MM.1S (cell line): Measurements from ENCODE around the gene SLC2A13.

Experiments
- EZH2 ChIP-seq: fragments of 300-600 bp; sonication (generic); optimal IDR thresholded peaks from 2 replicates; pipeline ENCODE3; 2017; ENCODE audit warnings: low read depth, mild to moderate bottlenecking, antibody characterized with exemption, low read length, mixed read lengths
- EZH2phosphoT487 ChIP-seq: fragments of 300-600 bp; sonication (generic); IDR thresholded peaks from 2 replicates; pipeline ENCODE4 v1.6.1; 2018; ENCODE audit warnings: antibody characterized with exemption, low read length
- TF ChIP-seq, protein P1 (sequence below): fragments of 300-600 bp; sonication (generic); IDR thresholded peaks from 2 replicates; pipeline ENCODE4 v1.5.1; 2016; ENCODE audit warnings: antibody characterized with exemption, low read length, mixed read lengths

DNA sequence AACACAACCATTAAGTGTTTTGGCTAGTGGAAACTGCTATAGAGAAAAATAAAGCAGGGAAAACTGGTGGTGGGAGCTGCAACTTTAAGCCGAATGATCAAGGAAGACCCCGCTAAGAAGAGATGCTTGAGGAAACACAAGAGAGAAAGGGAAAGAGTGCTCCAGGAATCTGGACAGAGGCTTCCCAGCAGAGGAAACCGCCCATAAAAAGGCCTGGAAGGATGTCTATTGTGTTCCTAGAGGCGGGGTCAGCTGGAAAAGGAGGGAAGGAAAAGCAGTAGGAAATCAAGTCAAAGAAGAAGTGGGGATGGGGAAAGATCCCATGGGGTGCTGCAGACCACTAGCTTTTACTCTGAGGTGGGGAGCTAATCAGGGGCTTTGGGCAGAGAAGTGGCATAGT is 12.4 kb downstream of the SLC2A13 start:
- TF ChIP-seq, protein P1, sequence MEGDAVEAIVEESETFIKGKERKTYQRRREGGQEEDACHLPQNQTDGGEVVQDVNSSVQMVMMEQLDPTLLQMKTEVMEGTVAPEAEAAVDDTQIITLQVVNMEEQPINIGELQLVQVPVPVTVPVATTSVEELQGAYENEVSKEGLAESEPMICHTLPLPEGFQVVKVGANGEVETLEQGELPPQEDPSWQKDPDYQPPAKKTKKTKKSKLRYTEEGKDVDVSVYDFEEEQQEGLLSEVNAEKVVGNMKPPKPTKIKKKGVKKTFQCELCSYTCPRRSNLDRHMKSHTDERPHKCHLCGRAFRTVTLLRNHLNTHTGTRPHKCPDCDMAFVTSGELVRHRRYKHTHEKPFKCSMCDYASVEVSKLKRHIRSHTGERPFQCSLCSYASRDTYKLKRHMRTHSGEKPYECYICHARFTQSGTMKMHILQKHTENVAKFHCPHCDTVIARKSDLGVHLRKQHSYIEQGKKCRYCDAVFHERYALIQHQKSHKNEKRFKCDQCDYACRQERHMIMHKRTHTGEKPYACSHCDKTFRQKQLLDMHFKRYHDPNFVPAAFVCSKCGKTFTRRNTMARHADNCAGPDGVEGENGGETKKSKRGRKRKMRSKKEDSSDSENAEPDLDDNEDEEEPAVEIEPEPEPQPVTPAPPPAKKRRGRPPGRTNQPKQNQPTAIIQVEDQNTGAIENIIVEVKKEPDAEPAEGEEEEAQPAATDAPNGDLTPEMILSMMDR = no peak
- no peak for TF ChIP-seq EZH2phosphoT487
- no peak for TF ChIP-seq EZH2
